ENCODE measurements around the gene PLXNA2.

DNA sequence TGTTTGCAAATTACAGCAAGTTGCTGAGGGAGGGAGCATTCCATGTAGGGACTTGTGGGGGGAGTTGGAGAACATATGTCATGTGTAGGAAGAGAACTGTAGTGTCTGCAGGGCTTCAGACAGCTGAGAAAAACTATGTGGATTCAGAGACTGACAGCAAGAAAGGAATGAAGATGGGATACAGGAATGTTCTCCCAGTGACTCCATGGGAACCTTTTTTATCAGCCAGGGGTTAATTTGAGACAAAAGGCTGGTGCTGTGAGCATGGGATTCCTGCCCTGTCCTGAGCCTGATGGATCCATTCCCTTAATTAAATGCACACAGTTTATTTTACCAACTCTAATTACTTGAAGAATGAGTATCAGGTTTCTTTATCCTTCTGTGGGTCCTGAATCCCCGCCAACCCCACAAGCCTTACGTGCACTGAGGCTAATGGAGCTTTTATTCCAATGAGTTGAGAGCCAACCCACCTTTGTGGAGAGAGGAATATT is 26.5 kb upstream of the PLXNA2 start:
- TF ChIP-seq POLR2A (IDR thresholded peaks at IDR 0.05; ENCODE audit: low read depth) (no peak), EP300 (IDR thresholded peaks at IDR 0.05) (no peak), POLR2AphosphoS5 (IDR thresholded peaks at IDR 0.05) (no peak)
- TF ChIP-seq, protein P1, sequence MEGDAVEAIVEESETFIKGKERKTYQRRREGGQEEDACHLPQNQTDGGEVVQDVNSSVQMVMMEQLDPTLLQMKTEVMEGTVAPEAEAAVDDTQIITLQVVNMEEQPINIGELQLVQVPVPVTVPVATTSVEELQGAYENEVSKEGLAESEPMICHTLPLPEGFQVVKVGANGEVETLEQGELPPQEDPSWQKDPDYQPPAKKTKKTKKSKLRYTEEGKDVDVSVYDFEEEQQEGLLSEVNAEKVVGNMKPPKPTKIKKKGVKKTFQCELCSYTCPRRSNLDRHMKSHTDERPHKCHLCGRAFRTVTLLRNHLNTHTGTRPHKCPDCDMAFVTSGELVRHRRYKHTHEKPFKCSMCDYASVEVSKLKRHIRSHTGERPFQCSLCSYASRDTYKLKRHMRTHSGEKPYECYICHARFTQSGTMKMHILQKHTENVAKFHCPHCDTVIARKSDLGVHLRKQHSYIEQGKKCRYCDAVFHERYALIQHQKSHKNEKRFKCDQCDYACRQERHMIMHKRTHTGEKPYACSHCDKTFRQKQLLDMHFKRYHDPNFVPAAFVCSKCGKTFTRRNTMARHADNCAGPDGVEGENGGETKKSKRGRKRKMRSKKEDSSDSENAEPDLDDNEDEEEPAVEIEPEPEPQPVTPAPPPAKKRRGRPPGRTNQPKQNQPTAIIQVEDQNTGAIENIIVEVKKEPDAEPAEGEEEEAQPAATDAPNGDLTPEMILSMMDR (IDR thresholded peaks at IDR 0.05) = no peak
